ENCODE data around the gene WDR20. TPM values are rescaled to one million over a fixed set of nuclear protein-coding genes. Genes with fewer than 3 reads are reported as not detected.

WDR20 gene
- total RNA-seq, 1 experiment from 2014 or later: 23.8 TPM

- CTCF ChIA-PET: interaction anchor here (0.6 kb wide), 1 partner anchor 232 kb away, joined by 3 read pairs; no protein-coding TSS in a partner anchor
- Mint-ChIP-seq H3K4me3 (ENCODE audit: unreplicated experiment) (no peak overlapping the region), H3K27me3 (ENCODE audit: insufficient read depth, unreplicated experiment) (no peaks in the 10 kb centered on the region), H3K27ac (ENCODE audit: low read depth, unreplicated experiment) (no peak overlapping the region), H3K4me1 (ENCODE audit: insufficient read depth, unreplicated experiment) (no peaks in the 10 kb centered on the region), H3K9me3 (ENCODE audit: unreplicated experiment) (no peaks in the 10 kb centered on the region), H3K36me3 (ENCODE audit: insufficient read depth, unreplicated experiment) (peaks cover 35% of the 10 kb centered on the region)
- no peak for DNase-seq (ENCODE audit: unreplicated experiment)
- POLR2A ChIA-PET: no interaction called here
- intact Hi-C loops (cut with micrococcal nuclease): no loop called here
- TF ChIP-seq, protein P1, sequence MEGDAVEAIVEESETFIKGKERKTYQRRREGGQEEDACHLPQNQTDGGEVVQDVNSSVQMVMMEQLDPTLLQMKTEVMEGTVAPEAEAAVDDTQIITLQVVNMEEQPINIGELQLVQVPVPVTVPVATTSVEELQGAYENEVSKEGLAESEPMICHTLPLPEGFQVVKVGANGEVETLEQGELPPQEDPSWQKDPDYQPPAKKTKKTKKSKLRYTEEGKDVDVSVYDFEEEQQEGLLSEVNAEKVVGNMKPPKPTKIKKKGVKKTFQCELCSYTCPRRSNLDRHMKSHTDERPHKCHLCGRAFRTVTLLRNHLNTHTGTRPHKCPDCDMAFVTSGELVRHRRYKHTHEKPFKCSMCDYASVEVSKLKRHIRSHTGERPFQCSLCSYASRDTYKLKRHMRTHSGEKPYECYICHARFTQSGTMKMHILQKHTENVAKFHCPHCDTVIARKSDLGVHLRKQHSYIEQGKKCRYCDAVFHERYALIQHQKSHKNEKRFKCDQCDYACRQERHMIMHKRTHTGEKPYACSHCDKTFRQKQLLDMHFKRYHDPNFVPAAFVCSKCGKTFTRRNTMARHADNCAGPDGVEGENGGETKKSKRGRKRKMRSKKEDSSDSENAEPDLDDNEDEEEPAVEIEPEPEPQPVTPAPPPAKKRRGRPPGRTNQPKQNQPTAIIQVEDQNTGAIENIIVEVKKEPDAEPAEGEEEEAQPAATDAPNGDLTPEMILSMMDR (IDR thresholded peaks at IDR 0.05; ENCODE audit: unreplicated experiment): no peak
- BruUV-seq (replicated peaks): no TSS peak
Observed at GRCh38 chr14:102206918-102207317, 67.2 kb downstream of the WDR20 start.

- intact Hi-C loops (cut with micrococcal nuclease): no loop called here
- TF ChIP-seq, protein P1 (IDR thresholded peaks at IDR 0.05; ENCODE audit: unreplicated experiment): no peak
Observed at GRCh38 chr14:102207831-102208365, 68.2 kb downstream of the WDR20 start.

DNA sequence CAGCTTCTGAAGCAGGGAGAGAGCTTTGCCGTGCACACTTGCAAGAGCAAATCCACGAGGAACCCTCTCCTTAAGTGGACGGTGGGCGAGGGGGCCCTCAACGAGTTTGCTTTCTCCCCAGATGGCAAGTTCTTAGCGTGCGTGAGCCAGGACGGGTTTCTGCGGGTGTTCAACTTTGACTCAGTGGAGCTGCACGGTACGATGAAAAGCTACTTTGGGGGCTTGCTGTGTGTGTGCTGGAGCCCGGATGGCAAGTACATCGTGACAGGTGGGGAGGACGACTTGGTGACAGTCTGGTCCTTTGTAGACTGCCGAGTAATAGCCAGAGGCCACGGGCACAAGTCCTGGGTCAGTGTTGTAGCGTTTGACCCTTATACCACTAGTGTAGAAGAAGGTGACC is 69.0 kb downstream of the WDR20 start:
- ChIA-PET CTCF (no interaction called here), POLR2A (no interaction called here)
- TF ChIP-seq, protein P1 (IDR thresholded peaks at IDR 0.05; ENCODE audit: unreplicated experiment): no peak
- no peaks in the 10 kb centered on the region for H3K4me1 Mint-ChIP-seq (ENCODE audit: insufficient read depth, unreplicated experiment)
- no peak overlapping the region for H3K4me3 Mint-ChIP-seq (ENCODE audit: unreplicated experiment)
- BruUV-seq (replicated peaks): no TSS peak
- no peaks in the 10 kb centered on the region for H3K27me3 Mint-ChIP-seq (ENCODE audit: insufficient read depth, unreplicated experiment)
- H3K36me3 Mint-ChIP-seq (ENCODE audit: insufficient read depth, unreplicated experiment): peaks cover 28% of the 10 kb centered on the region
- no peak for DNase-seq (ENCODE audit: unreplicated experiment)
- H3K27ac Mint-ChIP-seq (ENCODE audit: low read depth, unreplicated experiment): no peak overlapping the region
- H3K9me3 Mint-ChIP-seq (ENCODE audit: unreplicated experiment): no peaks in the 10 kb centered on the region
- intact Hi-C loops (cut with micrococcal nuclease): no loop called here

More at GRCh38 chr14:102207831-102208365, 68.2 kb downstream of the WDR20 start:
- no peak for DNase-seq (ENCODE audit: unreplicated experiment)
- H3K36me3 Mint-ChIP-seq (ENCODE audit: insufficient read depth, unreplicated experiment): peaks cover 29% of the 10 kb centered on the region
- H3K9me3 Mint-ChIP-seq (ENCODE audit: unreplicated experiment): no peaks in the 10 kb centered on the region
- POLR2A ChIA-PET: no interaction called here
- no peaks in the 10 kb centered on the region for H3K4me1 Mint-ChIP-seq (ENCODE audit: insufficient read depth, unreplicated experiment)
- CTCF ChIA-PET: no interaction called here
- H3K27ac Mint-ChIP-seq (ENCODE audit: low read depth, unreplicated experiment): no peak overlapping the region
- BruUV-seq (replicated peaks): no TSS peak
- H3K4me3 Mint-ChIP-seq (ENCODE audit: unreplicated experiment): no peak overlapping the region
- H3K27me3 Mint-ChIP-seq (ENCODE audit: insufficient read depth, unreplicated experiment): no peaks in the 10 kb centered on the region

GRCh38 chr14:102209224-102209966 is 69.7 kb downstream of the WDR20 start:
- TF ChIP-seq, protein P1 (IDR thresholded peaks at IDR 0.05; ENCODE audit: unreplicated experiment): no peak
- intact Hi-C loops (cut with micrococcal nuclease): no loop called here
- POLR2A ChIA-PET: no interaction called here
- CTCF ChIA-PET: no interaction called here
- H3K27me3 Mint-ChIP-seq (ENCODE audit: insufficient read depth, unreplicated experiment): no peaks in the 10 kb centered on the region
- no peaks in the 10 kb centered on the region for H3K9me3 Mint-ChIP-seq (ENCODE audit: unreplicated experiment)
- H3K27ac Mint-ChIP-seq (ENCODE audit: low read depth, unreplicated experiment): no peak overlapping the region
- no peaks in the 10 kb centered on the region for H3K4me1 Mint-ChIP-seq (ENCODE audit: insufficient read depth, unreplicated experiment)
- H3K36me3 Mint-ChIP-seq (ENCODE audit: insufficient read depth, unreplicated experiment): peaks cover 22% of the 10 kb centered on the region
- DNase-seq (ENCODE audit: unreplicated experiment): peak; percentile 18
- H3K4me3 Mint-ChIP-seq (ENCODE audit: unreplicated experiment): no peak overlapping the region
- BruUV-seq (replicated peaks): TSS peak; percentile 27

Measured in MCF 10A (cell line).